T follicular helper cell (primary cell): Measurements from ENCODE around the gene U2AF2.

Source experiments
- DNase-seq: peaks from one replicate; pipeline ENCODE4 v3.0.0-alpha.2; 2020; ENCODE audit warnings: low read depth
- total RNA-seq, 2 experiments: gene quantifications; one replicate each; lab custom pipeline; 2026; lab: John Stamatoyannopoulos, UW

Gene U2AF2
- total RNA-seq: 231 to 295 reads per million in 2 experiments

DNA sequence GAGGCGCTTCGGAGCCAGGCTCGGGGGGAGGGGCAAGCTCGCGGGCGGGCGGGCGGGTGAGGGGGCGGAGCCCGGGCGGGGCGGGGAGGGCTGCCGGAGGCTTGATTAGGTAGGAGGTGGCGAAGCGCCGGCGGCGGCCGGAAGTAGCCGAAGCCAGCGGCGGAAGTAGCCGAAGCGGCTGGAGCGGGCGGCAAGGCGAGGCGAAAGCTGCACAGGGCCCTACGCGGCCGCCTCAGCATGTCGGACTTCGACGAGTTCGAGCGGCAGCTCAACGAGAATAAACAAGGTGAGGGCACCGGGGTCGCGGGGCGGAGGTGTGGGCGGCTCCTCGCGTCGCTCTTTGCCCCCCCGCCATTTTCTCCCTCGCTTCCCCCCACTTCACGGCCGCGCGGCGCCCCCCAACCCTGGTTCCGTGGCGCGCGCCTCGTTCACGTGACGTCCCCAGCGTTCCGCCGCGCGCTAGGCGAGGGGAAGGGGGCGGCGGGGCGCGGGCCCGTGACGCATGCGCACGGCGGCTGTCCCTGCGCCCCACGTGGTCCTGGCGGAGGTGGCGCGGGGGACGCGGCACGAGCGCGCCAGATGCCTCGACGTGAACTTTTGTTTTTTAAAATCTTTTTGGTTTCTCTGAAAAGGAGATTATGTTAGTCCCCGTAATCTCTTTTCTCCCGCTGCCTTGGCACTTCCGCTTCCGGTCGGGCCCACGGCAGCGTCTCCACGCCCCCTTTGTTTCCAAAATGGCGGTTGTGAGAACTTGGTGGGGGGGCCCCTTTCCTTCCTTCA is at the start of gene U2AF2:
TSS of gene U2AF2 (plus strand) at position 168 of the 780 bp plus-strand sequence. CDS start at position 238, 70 bp downstream.
- peak; percentile 98 for DNase-seq

DNA sequence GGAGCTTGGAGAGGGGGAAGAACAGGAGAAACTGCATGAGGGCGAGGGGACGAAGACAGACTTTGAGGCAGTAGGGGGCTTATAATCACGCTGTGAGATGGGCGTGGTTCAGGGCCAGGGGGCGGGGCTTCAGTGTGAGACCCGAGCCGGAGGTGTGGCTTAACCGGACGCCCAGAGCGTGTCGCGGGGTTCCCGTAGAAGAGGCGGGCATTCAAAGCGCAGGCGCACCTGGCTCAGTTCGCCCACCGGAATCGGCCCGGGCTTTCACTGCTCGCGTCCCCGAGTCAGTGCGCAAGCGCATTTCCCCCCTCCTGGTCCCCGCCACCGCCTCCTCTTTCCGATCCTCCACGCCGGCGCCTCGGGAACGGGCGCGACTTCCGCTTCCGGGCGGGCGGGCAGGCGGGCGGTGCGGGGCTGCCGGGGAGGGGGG is 49.6 kb upstream of the U2AF2 start:
- peak; percentile 96 for DNase-seq

GRCh38 chr19:55605637-55606470 is 49.0 kb upstream of the U2AF2 start, which contains the start of gene ZNF865:
Gene ZNF865, plus strand, starts transcription at chr19:55605647. Its CDS starts 7,972 bp downstream, at chr19:55613619.
- peak; percentile 58 for DNase-seq

DNA sequence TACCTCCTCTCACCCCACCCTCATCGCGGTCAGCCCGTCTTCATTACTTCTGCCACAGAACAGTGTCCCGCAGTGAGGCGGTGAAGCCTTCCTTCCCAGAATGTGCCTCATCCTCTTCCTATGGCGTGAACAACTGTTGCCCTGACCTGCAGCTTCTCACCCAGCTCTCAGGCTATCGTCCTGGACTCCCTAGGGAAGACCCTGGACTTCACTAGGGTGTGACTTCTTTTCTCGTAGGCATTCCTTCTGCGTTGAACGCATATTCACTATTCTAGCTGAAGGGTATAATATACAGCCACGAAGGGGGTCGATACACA is 48.4 kb upstream of the U2AF2 start:
- no peak for DNase-seq

DNA sequence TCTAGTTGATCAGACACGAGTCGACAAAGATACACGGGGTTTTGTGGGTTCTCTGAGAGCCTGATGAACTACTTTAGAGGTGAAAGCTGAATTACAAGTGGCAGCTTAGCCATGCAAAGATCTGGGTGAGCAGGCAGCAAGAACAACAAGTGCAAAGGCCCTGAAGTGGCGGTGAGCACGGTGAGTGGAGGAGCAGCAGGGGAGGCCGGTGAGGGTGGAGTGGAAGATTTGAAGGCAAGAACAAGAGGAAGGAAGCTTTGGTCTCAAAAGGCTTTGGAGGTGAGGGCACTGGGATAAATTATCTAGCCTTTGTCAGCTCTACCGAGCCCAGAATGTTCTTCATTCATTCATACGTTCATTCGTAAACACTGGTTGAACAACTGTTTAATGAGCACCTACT is 48.0 kb upstream of the U2AF2 start:
- no peak for DNase-seq

GRCh38 chr19:55609326-55609725 is 45.5 kb upstream of the U2AF2 start:
- DNase-seq: no peak

GRCh38 chr19:55611300-55611982 is 43.4 kb upstream of the U2AF2 start:
- no peak for DNase-seq

DNA sequence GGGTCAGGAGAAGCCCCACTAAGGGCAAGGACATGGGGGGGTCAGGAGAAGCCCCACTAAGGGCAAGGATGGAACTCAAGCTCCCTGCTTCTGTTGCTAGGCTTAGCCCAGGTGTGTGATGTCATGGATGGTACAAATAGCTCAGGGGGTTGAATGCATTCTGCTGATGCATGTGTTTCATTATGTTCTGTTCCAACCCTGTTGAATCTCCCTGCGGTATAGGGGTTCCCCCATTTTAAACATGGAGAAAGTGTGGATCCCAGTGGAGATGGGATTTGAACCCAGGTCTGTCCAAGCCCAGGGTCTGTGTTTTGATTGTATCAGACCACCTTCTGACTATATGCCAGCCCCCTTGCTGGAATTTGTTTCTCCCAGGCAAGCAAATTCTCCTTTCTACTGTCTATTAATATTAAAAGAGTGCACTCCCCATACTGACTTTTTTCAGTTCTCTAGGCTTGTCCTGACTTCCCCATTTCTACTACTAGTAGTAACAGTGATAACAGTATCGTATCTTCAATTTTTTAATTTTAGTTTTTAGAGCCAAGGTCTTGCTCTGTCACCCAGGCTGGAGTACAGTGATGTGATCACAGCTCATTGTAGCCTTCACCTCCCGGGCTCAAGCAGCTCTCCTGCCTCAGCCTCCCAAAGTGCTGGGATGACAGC is 42.7 kb upstream of the U2AF2 start:
- DNase-seq: no peak

DNA sequence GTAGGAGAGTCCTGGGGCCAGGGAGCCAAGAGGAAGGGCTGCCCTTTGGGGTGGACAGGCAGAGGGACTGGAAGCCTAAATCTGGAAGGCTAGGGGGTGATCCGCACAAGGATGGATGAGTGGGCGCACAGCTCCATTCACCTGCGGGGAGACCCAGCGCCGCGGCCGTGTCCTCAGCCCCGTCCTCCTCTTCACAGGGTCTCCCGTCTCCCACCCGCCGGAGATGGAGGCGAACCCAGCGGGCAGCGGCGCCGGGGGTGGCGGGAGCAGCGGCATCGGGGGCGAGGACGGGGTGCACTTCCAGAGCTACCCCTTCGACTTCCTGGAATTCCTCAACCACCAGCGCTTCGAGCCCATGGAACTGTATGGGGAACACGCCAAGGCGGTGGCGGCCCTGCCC is 41.4 kb upstream of the U2AF2 start:
- DNase-seq: no peak

- no peak for DNase-seq
These were observed 40.7 kb upstream of the U2AF2 start for GRCh38 chr19:55613930-55614710.

- DNase-seq: no peak
These were observed 39.9 kb upstream of the U2AF2 start for GRCh38 chr19:55614711-55615542.

DNA sequence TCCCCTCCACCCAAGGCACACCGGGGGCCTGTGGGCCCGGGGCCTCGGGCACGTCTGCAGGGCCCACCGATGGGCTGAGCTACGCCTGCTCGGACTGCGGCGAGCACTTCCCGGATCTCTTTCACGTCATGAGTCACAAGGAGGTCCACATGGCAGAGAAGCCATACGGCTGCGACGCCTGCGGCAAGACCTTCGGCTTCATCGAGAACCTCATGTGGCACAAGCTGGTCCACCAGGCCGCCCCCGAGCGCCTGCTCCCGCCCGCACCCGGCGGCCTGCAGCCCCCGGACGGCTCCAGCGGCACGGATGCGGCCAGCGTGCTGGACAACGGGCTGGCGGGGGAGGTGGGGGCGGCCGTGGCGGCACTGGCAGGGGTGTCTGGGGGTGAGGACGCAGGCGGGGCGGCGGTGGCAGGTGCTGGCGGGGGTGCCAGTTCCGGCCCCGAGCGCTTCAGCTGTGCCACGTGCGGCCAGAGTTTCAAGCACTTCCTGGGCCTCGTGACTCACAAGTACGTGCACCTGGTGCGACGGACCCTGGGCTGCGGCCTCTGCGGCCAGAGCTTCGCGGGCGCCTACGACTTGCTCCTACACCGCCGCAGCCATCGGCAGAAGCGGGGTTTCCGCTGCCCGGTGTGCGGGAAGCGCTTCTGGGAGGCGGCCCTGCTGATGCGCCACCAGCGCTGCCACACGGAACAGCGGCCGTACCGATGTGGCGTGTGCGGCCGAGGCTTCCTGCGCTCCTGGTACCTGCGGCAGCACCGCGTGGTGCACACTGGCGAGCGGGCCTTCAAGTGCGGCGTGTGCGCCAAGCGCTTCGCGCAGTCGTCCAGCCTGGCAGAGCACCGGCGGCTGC is 39.1 kb upstream of the U2AF2 start:
- DNase-seq: no peak

DNA sequence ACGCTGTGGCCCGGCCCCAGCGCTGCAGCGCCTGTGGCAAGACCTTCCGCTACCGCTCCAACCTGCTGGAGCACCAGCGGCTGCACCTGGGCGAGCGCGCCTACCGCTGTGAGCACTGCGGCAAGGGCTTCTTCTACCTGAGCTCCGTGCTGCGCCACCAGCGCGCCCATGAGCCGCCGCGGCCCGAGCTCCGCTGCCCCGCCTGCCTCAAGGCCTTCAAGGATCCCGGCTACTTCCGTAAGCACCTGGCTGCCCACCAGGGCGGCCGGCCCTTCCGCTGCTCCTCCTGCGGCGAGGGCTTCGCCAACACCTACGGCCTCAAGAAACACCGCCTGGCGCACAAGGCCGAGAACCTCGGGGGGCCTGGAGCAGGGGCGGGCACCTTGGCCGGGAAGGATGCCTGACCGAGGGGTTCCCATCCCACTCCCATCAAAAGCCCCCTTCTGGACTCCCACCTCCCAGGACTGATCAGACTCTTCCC is 38.4 kb upstream of the U2AF2 start:
- DNase-seq: no peak

GRCh38 chr19:55617426-55617825 is 37.4 kb upstream of the U2AF2 start:
- no peak for DNase-seq

DNA sequence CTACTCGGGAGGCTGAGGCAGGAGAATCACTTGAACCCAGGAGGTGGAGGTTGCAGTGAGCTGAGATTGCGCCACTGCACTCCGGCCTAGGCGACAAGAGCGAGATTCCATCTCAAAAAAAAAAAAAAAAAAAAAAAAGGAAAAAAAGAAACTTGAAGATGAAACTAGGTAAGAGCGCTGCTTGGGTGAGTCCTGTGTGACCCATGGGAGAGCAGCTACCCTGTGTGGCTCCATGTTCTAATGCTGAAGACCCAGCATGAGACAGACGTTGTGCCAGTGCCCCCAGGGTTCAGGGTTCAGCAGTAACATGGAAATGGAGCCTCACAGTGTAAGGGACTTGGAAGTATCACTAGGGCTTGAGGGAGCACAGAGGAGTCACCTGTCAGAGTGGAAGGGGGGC is 36.4 kb upstream of the U2AF2 start:
- DNase-seq: no peak

DNA sequence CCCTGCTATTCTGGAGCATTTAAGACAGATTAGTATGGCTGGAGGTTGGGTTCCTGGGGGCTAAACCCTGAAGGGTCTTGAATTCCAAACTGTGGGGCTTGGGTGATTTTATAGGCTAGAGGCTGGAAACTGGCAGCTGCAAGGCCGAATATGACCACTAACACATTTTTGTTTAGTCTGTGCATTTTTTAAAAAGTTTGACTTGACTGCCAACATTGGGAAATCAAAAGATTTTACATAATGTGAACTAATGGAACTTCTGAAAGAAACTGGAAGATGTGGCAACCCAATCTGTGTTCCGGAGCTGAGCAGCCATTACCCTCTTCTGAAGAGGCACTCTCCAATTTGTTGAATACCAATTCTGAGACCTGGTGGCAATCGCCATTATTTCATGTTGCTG is 35.5 kb upstream of the U2AF2 start:
- no peak for DNase-seq

DNA sequence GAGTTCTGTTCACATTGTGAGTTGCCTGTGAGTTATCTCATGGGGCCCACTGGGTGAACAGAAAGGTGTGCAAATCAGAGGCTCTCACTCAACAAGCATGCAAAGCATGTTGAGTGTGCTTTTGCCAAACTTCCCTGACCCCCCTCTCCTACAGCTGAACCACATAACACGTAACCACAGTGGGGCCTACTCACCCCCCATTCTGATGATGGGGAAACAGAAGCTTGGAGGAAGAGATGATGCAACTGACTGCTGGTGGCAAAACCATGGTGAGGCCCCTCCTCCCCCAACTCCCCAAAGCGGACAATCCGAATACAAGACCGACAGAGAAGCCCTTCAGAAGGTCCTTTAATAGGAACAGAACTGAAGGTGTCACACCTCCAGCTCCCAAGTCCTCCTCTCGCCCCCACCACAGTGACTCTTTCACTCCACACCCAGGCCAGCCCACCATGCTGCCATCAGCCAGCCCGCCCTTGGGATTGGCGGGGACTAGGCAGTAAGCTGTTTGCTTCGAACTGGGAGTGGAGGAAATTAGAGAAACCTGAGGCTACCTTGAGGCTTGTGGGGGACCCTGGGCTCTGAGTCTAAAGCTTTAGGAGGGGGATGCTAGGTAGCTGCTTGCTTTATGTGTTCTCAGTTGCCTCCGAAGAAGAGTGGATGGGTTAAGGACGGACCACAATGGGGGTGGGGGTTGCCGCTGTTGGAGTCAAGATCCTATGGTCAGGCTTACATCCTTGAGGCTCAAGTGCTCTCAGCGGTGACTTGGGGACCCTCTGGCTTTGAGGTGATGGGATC is 34.2 kb upstream of the U2AF2 start:
- no peak for DNase-seq

DNA sequence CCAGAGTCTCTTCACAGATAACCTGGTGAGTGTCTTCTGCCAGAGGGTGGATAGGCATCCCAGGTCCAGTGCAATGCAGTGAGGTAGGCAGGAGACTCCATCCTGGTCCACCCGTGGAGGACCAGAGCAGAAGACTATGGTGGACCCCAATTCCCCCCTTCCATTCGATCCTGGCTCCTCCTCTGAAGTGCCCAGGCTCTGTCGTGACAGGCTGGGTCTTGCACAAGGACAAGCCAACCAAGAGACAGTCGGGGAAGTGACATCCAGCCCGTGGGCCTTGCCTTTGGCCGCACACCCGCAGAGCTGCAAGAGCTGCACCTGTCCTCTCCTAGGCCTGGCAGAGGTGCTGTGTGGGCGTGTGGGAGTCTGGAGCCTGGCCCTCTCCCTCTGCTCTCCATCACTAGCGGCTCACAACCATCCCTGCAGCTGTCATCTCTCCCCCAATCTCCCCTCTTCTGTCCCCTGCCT is 33.6 kb upstream of the U2AF2 start:
- DNase-seq: no peak
